WTC11 (cell line): ENCODE data around the gene HSPG2. TPM values are rescaled to one million over a fixed set of nuclear protein-coding genes. Genes with fewer than 3 reads are reported as not detected.
A peak's percentile ranks its signal among the peaks of the same experiment; 100 is the strongest.

Experiments used
- ATAC-seq: fragments of 200-7000 bp; cut with Tn5 transposase; 2 replicates; pipeline ENCODE4 v1.10.0; 2021; ENCODE audit warnings: mild to moderate bottlenecking, moderate library complexity
- CTCF ChIA-PET: fragments of 300-600 bp; sonication (Branson Sonifier 250); formaldehyde crosslinking; loops from one replicate; lab custom pipeline; 2021; ENCODE audit warnings: antibody characterized with exemption; lab: Charles Lee
- POLR2A ChIA-PET: fragments of 350-600 bp; sonication (Branson Sonifier 250); formaldehyde crosslinking; loops from one replicate; lab custom pipeline; 2021; ENCODE audit warnings: antibody characterized with exemption; lab: Charles Lee
- DNase-seq: peaks from one replicate; pipeline ENCODE4 v3.0.0; 2021; ENCODE audit warnings: low spot score
- H3K27ac Mint-ChIP-seq: 2 replicates; pipeline ENCODE4 v1.8.0; 2021; ENCODE audit warnings: mixed read lengths
- H3K27me3 Mint-ChIP-seq: 2 replicates; pipeline ENCODE4 v1.8.0; 2021; ENCODE audit warnings: low read depth, mild to moderate bottlenecking, moderate library complexity, mixed read lengths
- H3K36me3 Mint-ChIP-seq: 2 replicates; pipeline ENCODE4 v1.8.0; 2021; ENCODE audit warnings: mixed read lengths
- H3K4me1 Mint-ChIP-seq: 2 replicates; pipeline ENCODE4 v1.8.0; 2022; ENCODE audit warnings: mixed read lengths
- H3K4me3 Mint-ChIP-seq: 2 replicates; pipeline ENCODE4 v1.8.0; 2021; ENCODE audit warnings: mild to moderate bottlenecking, moderate library complexity, mixed read lengths
- H3K9me3 Mint-ChIP-seq: 2 replicates; pipeline ENCODE4 v1.8.0; 2021; ENCODE audit warnings: mixed read lengths
- ELF4 ChIP-seq: sonication (generic); formaldehyde crosslinking; IDR thresholded peaks from 2 replicates; pipeline ENCODE4 v1.8.1; 2022; ENCODE audit warnings: low read depth, mild to moderate bottlenecking, moderate library complexity, missing genetic modification reagents
- IRF2 ChIP-seq: sonication (generic); formaldehyde crosslinking; IDR thresholded peaks from 2 replicates; pipeline ENCODE4 v1.8.0; 2022; ENCODE audit warnings: low read depth, missing genetic modification reagents, borderline replicate concordance
- MXD4 ChIP-seq: fragments of 250-450 bp; sonication (Bioruptor Pico); IDR thresholded peaks from 2 replicates; pipeline ENCODE4 v1.8.0; 2021; ENCODE audit warnings: mild to moderate bottlenecking, moderate library complexity, borderline replicate concordance
- NFYB ChIP-seq: sonication (generic); formaldehyde crosslinking; conservative IDR thresholded peaks from 2 replicates; pipeline ENCODE4 v1.8.0; 2022; ENCODE audit warnings: low read depth, missing genetic modification reagents
- NR3C1 ChIP-seq: sonication (generic); formaldehyde crosslinking; conservative IDR thresholded peaks from 2 replicates; pipeline ENCODE4 v1.8.1; 2023; ENCODE audit warnings: low read depth, mild to moderate bottlenecking, missing genetic modification reagents
- PRDM15 ChIP-seq: sonication (generic); formaldehyde crosslinking; IDR thresholded peaks from 2 replicates; pipeline ENCODE4 v1.8.0; 2022; ENCODE audit warnings: missing genetic modification reagents
- PREB ChIP-seq: sonication (generic); formaldehyde crosslinking; IDR thresholded peaks from 2 replicates; pipeline ENCODE4 v1.8.1; 2022; ENCODE audit warnings: mild to moderate bottlenecking, missing genetic modification reagents, moderate library complexity, borderline replicate concordance
- SP1 ChIP-seq: sonication (generic); formaldehyde crosslinking; conservative IDR thresholded peaks from 2 replicates; pipeline ENCODE4 v1.8.1; 2022; ENCODE audit warnings: missing genetic modification reagents
- TEAD1 ChIP-seq: sonication (generic); formaldehyde crosslinking; IDR thresholded peaks from 2 replicates; pipeline ENCODE4 v1.8.0; 2022; ENCODE audit warnings: mild to moderate bottlenecking, missing genetic modification reagents
- TP53 ChIP-seq: sonication (generic); formaldehyde crosslinking; IDR thresholded peaks from 2 replicates; pipeline ENCODE4 v1.8.1; 2023; ENCODE audit warnings: mild to moderate bottlenecking, missing genetic modification reagents
- ZNF317 ChIP-seq: sonication (generic); formaldehyde crosslinking; IDR thresholded peaks from 2 replicates; pipeline ENCODE4 v1.8.1; 2023; ENCODE audit warnings: low read depth, mild to moderate bottlenecking, moderate library complexity, missing genetic modification reagents, borderline replicate concordance
- ZNF396 ChIP-seq: fragments of 250-450 bp; sonication (Bioruptor Pico); IDR thresholded peaks from 2 replicates; pipeline ENCODE4 v1.8.0; 2021; ENCODE audit warnings: mild to moderate bottlenecking, moderate library complexity, borderline replicate concordance
- ZNF425 ChIP-seq: fragments of 250-450 bp; sonication (Bioruptor Pico); conservative IDR thresholded peaks from 2 replicates; pipeline ENCODE4 v1.9.0; 2021; ENCODE audit warnings: mild to moderate bottlenecking
- ZNF671 ChIP-seq: fragments of 250-450 bp; sonication (Bioruptor Pico); IDR thresholded peaks from 2 replicates; pipeline ENCODE4 v1.8.0; 2021; ENCODE audit warnings: mild to moderate bottlenecking
- ZSCAN18 ChIP-seq: fragments of 250-450 bp; sonication (Bioruptor Pico); IDR thresholded peaks from 2 replicates; pipeline ENCODE4 v2.1.2; 2022; ENCODE audit warnings: mild to moderate bottlenecking, moderate library complexity
- total RNA-seq: library from RNA; stranded (reverse); gene quantifications from 3 replicates; pipeline ENCODE4 v1.2.3, GENCODE V29; 2021
- TF ChIP-seq, protein P1 (sequence below): fragments of 250-450 bp; sonication (Bioruptor Pico); IDR thresholded peaks from 2 replicates; pipeline ENCODE4 v1.9.0; 2021; ENCODE audit warnings: mild to moderate bottlenecking
- TF ChIP-seq, protein P2 (sequence below): sonication (generic); formaldehyde crosslinking; IDR thresholded peaks from 2 replicates; pipeline ENCODE4 v1.8.1; 2023; ENCODE audit warnings: mild to moderate bottlenecking, moderate library complexity, missing genetic modification reagents
- TF ChIP-seq, protein P3 (sequence below): sonication (generic); formaldehyde crosslinking; IDR thresholded peaks from 2 replicates; pipeline ENCODE4 v1.8.1; 2023; ENCODE audit warnings: mild to moderate bottlenecking, missing genetic modification reagents

Gene HSPG2
- total RNA-seq, 1 experiment from 2014 or later: 120 TPM

GRCh38 chr1:21912038-21912758, 24.9 kb downstream of the HSPG2 start:
- no peak for ATAC-seq
- TF ChIP-seq, protein P1, sequence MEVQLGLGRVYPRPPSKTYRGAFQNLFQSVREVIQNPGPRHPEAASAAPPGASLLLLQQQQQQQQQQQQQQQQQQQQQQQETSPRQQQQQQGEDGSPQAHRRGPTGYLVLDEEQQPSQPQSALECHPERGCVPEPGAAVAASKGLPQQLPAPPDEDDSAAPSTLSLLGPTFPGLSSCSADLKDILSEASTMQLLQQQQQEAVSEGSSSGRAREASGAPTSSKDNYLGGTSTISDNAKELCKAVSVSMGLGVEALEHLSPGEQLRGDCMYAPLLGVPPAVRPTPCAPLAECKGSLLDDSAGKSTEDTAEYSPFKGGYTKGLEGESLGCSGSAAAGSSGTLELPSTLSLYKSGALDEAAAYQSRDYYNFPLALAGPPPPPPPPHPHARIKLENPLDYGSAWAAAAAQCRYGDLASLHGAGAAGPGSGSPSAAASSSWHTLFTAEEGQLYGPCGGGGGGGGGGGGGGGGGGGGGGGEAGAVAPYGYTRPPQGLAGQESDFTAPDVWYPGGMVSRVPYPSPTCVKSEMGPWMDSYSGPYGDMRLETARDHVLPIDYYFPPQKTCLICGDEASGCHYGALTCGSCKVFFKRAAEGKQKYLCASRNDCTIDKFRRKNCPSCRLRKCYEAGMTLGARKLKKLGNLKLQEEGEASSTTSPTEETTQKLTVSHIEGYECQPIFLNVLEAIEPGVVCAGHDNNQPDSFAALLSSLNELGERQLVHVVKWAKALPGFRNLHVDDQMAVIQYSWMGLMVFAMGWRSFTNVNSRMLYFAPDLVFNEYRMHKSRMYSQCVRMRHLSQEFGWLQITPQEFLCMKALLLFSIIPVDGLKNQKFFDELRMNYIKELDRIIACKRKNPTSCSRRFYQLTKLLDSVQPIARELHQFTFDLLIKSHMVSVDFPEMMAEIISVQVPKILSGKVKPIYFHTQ (CRISPR knock-in tag): no peak
- TF ChIP-seq ZSCAN18 (no peak), IRF2 (no peak), NR3C1 (CRISPR knock-in tag) (no peak), TP53 (no peak), MXD4 (CRISPR knock-in tag) (no peak), TEAD1 (CRISPR knock-in tag) (no peak), ZNF671 (CRISPR knock-in tag) (no peak), ZNF396 (CRISPR knock-in tag) (no peak), NFYB (CRISPR knock-in tag) (no peak), ZNF317 (no peak)
- TF ChIP-seq, protein P2, sequence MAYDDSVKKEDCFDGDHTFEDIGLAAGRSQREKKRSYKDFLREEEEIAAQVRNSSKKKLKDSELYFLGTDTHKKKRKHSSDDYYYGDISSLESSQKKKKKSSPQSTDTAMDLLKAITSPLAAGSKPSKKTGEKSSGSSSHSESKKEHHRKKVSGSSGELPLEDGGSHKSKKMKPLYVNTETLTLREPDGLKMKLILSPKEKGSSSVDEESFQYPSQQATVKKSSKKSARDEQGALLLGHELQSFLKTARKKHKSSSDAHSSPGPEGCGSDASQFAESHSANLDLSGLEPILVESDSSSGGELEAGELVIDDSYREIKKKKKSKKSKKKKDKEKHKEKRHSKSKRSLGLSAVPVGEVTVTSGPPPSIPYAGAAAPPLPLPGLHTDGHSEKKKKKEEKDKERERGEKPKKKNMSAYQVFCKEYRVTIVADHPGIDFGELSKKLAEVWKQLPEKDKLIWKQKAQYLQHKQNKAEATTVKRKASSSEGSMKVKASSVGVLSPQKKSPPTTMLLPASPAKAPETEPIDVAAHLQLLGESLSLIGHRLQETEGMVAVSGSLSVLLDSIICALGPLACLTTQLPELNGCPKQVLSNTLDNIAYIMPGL (CRISPR knock-in tag): no peak
- TF ChIP-seq, protein P3, sequence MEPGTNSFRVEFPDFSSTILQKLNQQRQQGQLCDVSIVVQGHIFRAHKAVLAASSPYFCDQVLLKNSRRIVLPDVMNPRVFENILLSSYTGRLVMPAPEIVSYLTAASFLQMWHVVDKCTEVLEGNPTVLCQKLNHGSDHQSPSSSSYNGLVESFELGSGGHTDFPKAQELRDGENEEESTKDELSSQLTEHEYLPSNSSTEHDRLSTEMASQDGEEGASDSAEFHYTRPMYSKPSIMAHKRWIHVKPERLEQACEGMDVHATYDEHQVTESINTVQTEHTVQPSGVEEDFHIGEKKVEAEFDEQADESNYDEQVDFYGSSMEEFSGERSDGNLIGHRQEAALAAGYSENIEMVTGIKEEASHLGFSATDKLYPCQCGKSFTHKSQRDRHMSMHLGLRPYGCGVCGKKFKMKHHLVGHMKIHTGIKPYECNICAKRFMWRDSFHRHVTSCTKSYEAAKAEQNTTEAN (CRISPR knock-in tag): no peak
- Mint-ChIP-seq H3K4me3 (no peak overlapping the region), H3K36me3 (no peaks in the 10 kb centered on the region), H3K4me1 (peaks cover 63% of the 10 kb centered on the region), H3K9me3 (no peaks in the 10 kb centered on the region), H3K27me3 (no peaks in the 10 kb centered on the region), H3K27ac (peak overlapping the region; percentile 83; the same call in 1 of the 2 replicates)
- no peak for DNase-seq
- ChIA-PET CTCF (interaction anchor here (1.6 kb wide), 1 partner anchor 22 kb away, joined by 3 read pairs; no protein-coding TSS in a partner anchor), POLR2A (interaction anchor here (1.6 kb wide), 1 partner anchor 24 kb away, joined by 4 read pairs; no protein-coding TSS in a partner anchor)

GRCh38 chr1:21911205-21912001, 25.7 kb downstream of the HSPG2 start:
- CTCF ChIA-PET: interaction anchor here (0.6 to 1.6 kb wide), 4 partner anchors 11 to 68 kb away, joined by 3 to 5 read pairs (median 4); no protein-coding TSS in a partner anchor
- DNase-seq: no peak
- H3K27ac Mint-ChIP-seq: peak overlapping the region; percentile 94
- peaks cover 63% of the 10 kb centered on the region for H3K4me1 Mint-ChIP-seq
- TF ChIP-seq ZNF425 (CRISPR knock-in tag) (no peak), ELF4 (no peak), PRDM15 (peak; percentile 42; the same call in 1 of the 2 replicates), SP1 (CRISPR knock-in tag) (no peak), PREB (CRISPR knock-in tag) (no peak)
- H3K4me3 Mint-ChIP-seq: no peak overlapping the region
- POLR2A ChIA-PET: no interaction called here
- no peaks in the 10 kb centered on the region for H3K36me3 Mint-ChIP-seq
- no peak for ATAC-seq
- no peaks in the 10 kb centered on the region for H3K9me3 Mint-ChIP-seq
- H3K27me3 Mint-ChIP-seq: no peaks in the 10 kb centered on the region
